WTC11 (cell line): ENCODE data around the gene RFX3.

ENCODE experiments used
- CBFB ChIP-seq: sonication (generic); formaldehyde crosslinking; IDR thresholded peaks from 2 replicates; pipeline ENCODE4 v1.8.1; 2022; ENCODE audit warnings: mild to moderate bottlenecking, low read depth, missing genetic modification reagents
- FOXK1 ChIP-seq: sonication (generic); formaldehyde crosslinking; IDR thresholded peaks from 2 replicates; pipeline ENCODE4 v1.8.0; 2022; ENCODE audit warnings: mild to moderate bottlenecking, moderate library complexity, missing genetic modification reagents
- MYBL2 ChIP-seq: sonication (generic); formaldehyde crosslinking; IDR thresholded peaks from 2 replicates; pipeline ENCODE4 v1.8.1; 2023; ENCODE audit warnings: mild to moderate bottlenecking, moderate library complexity, missing genetic modification reagents
- NR1H2 ChIP-seq: sonication (generic); formaldehyde crosslinking; IDR thresholded peaks from 2 replicates; pipeline ENCODE4 v1.9.0; 2021; ENCODE audit warnings: mild to moderate bottlenecking, moderate library complexity, missing genetic modification reagents
- NR2C2 ChIP-seq: sonication (generic); formaldehyde crosslinking; IDR thresholded peaks from 2 replicates; pipeline ENCODE4 v1.8.0; 2022; ENCODE audit warnings: mild to moderate bottlenecking, missing genetic modification reagents
- RORB ChIP-seq: fragments of 250-450 bp; sonication (Bioruptor Pico); IDR thresholded peaks from 2 replicates; pipeline ENCODE4 v1.9.0; 2021; ENCODE audit warnings: mild to moderate bottlenecking
- SOX15 ChIP-seq: fragments of 250-450 bp; sonication (Bioruptor Pico); IDR thresholded peaks from 2 replicates; pipeline ENCODE4 v1.9.0; 2021; ENCODE audit warnings: mild to moderate bottlenecking
- TF ChIP-seq, protein P1 (sequence below): sonication (generic); formaldehyde crosslinking; IDR thresholded peaks from 2 replicates; pipeline ENCODE4 v1.8.0; 2022; ENCODE audit warnings: mild to moderate bottlenecking, missing genetic modification reagents
- TF ChIP-seq, protein P2 (sequence below): fragments of 200-600 bp; IDR thresholded peaks from 2 replicates; pipeline ENCODE4 v1.8.0; 2022; ENCODE audit warnings: antibody characterized with exemption
- TF ChIP-seq, protein P3 (sequence below): sonication (generic); formaldehyde crosslinking; IDR thresholded peaks from 2 replicates; pipeline ENCODE4 v1.8.0; 2022; ENCODE audit warnings: mild to moderate bottlenecking, missing genetic modification reagents
- TF ChIP-seq, protein P4 (sequence below): sonication (generic); formaldehyde crosslinking; IDR thresholded peaks from 2 replicates; pipeline ENCODE4 v1.8.1; 2022; ENCODE audit warnings: missing genetic modification reagents, borderline replicate concordance
- TF ChIP-seq, protein P5 (sequence below): sonication (generic); formaldehyde crosslinking; IDR thresholded peaks from 2 replicates; pipeline ENCODE4 v1.8.1; 2023; ENCODE audit warnings: mild to moderate bottlenecking, missing genetic modification reagents
- TF ChIP-seq, protein P6 (sequence below): fragments of 250-450 bp; sonication (Bioruptor Pico); IDR thresholded peaks from 2 replicates; pipeline ENCODE4 v2.1.2; 2022; ENCODE audit warnings: mild to moderate bottlenecking, moderate library complexity

DNA sequence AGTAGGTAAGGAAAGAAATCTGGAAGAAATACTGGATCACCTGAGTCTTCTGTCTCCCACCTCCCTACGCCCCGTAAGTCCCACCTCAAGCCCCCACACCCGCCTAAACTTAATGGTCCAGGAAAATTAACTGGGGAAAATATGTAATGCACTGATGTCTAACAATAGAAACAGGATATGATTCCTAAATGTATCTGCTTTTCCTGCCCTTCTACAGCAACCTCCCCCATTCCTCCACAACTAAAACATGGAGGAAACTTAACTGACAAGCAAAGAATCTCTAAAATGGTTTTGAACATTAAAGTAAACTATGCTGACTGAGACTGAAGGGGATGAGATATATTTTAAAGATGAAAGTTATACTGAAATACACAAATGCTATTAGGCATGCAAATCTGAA, 10.4 kb downstream of the RFX3 start:
- TF ChIP-seq SOX15 (CRISPR knock-in tag) (no peak), FOXK1 (CRISPR knock-in tag) (no peak), MYBL2 (CRISPR knock-in tag) (no peak), NR2C2 (CRISPR knock-in tag) (no peak), NR1H2 (no peak), RORB (CRISPR knock-in tag) (no peak), CBFB (CRISPR knock-in tag) (no peak)
- TF ChIP-seq, protein P1, sequence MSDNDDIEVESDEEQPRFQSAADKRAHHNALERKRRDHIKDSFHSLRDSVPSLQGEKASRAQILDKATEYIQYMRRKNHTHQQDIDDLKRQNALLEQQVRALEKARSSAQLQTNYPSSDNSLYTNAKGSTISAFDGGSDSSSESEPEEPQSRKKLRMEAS, result no peak
- TF ChIP-seq, protein P2, sequence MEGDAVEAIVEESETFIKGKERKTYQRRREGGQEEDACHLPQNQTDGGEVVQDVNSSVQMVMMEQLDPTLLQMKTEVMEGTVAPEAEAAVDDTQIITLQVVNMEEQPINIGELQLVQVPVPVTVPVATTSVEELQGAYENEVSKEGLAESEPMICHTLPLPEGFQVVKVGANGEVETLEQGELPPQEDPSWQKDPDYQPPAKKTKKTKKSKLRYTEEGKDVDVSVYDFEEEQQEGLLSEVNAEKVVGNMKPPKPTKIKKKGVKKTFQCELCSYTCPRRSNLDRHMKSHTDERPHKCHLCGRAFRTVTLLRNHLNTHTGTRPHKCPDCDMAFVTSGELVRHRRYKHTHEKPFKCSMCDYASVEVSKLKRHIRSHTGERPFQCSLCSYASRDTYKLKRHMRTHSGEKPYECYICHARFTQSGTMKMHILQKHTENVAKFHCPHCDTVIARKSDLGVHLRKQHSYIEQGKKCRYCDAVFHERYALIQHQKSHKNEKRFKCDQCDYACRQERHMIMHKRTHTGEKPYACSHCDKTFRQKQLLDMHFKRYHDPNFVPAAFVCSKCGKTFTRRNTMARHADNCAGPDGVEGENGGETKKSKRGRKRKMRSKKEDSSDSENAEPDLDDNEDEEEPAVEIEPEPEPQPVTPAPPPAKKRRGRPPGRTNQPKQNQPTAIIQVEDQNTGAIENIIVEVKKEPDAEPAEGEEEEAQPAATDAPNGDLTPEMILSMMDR, result no peak
- TF ChIP-seq, protein P3, sequence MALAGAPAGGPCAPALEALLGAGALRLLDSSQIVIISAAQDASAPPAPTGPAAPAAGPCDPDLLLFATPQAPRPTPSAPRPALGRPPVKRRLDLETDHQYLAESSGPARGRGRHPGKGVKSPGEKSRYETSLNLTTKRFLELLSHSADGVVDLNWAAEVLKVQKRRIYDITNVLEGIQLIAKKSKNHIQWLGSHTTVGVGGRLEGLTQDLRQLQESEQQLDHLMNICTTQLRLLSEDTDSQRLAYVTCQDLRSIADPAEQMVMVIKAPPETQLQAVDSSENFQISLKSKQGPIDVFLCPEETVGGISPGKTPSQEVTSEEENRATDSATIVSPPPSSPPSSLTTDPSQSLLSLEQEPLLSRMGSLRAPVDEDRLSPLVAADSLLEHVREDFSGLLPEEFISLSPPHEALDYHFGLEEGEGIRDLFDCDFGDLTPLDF (CRISPR knock-in tag), result no peak
- TF ChIP-seq, protein P4, sequence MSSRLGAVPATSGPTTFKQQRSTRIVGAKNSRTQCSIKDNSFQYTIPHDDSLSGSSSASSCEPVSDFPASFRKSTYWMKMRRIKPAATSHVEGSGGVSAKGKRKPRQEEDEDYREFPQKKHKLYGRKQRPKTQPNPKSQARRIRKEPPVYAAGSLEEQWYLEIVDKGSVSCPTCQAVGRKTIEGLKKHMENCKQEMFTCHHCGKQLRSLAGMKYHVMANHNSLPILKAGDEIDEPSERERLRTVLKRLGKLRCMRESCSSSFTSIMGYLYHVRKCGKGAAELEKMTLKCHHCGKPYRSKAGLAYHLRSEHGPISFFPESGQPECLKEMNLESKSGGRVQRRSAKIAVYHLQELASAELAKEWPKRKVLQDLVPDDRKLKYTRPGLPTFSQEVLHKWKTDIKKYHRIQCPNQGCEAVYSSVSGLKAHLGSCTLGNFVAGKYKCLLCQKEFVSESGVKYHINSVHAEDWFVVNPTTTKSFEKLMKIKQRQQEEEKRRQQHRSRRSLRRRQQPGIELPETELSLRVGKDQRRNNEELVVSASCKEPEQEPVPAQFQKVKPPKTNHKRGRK (CRISPR knock-in tag), result no peak
- TF ChIP-seq, protein P5, sequence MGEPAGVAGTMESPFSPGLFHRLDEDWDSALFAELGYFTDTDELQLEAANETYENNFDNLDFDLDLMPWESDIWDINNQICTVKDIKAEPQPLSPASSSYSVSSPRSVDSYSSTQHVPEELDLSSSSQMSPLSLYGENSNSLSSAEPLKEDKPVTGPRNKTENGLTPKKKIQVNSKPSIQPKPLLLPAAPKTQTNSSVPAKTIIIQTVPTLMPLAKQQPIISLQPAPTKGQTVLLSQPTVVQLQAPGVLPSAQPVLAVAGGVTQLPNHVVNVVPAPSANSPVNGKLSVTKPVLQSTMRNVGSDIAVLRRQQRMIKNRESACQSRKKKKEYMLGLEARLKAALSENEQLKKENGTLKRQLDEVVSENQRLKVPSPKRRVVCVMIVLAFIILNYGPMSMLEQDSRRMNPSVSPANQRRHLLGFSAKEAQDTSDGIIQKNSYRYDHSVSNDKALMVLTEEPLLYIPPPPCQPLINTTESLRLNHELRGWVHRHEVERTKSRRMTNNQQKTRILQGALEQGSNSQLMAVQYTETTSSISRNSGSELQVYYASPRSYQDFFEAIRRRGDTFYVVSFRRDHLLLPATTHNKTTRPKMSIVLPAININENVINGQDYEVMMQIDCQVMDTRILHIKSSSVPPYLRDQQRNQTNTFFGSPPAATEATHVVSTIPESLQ, result no peak
- TF ChIP-seq, protein P6, sequence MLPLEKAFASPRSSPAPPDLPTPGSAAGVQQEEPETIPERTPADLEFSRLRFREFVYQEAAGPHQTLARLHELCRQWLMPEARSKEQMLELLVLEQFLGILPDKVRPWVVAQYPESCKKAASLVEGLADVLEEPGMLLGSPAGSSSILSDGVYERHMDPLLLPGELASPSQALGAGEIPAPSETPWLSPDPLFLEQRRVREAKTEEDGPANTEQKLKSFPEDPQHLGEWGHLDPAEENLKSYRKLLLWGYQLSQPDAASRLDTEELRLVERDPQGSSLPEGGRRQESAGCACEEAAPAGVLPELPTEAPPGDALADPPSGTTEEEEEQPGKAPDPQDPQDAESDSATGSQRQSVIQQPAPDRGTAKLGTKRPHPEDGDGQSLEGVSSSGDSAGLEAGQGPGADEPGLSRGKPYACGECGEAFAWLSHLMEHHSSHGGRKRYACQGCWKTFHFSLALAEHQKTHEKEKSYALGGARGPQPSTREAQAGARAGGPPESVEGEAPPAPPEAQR (CRISPR knock-in tag), result no peak
